HepG2 (cell line): Measurements from ENCODE around the gene EBP. TPM values are rescaled to one million over a fixed set of nuclear protein-coding genes. Genes with fewer than 3 reads are reported as not detected.

Experiments
- CBX2 ChIP-seq, 2 experiments: fragments of 200-600 bp in 1 of 2; sonication (generic); formaldehyde crosslinking in 1 of 2; IDR thresholded peaks; 2 replicates each; pipeline versions ENCODE4 v1.7.0 to v1.8.1; 2018 to 2022; ENCODE audit warnings: low read depth in 2 of 2, low read length in 1 of 2, mild to moderate bottlenecking in 1 of 2, missing genetic modification reagents in 1 of 2
- EED ChIP-seq: sonication (generic); formaldehyde crosslinking; IDR thresholded peaks from 2 replicates; pipeline ENCODE4 v1.5.0; 2020; ENCODE audit warnings: mild to moderate bottlenecking, missing genetic modification reagents
- ERF ChIP-seq: IDR thresholded peaks from 2 replicates; pipeline ENCODE4 v1.6.1; 2018; ENCODE audit warnings: missing biosample characterization, missing genetic modification reagents
- EZH2 ChIP-seq: conservative IDR thresholded peaks from 2 replicates; pipeline ENCODE4 v1.6.1; 2012; ENCODE audit warnings: mild to moderate bottlenecking, low read depth, low read length, moderate library complexity
- HOXA3 ChIP-seq: sonication (generic); formaldehyde crosslinking; IDR thresholded peaks from 2 replicates; pipeline ENCODE4 v1.5.0; 2020; ENCODE audit warnings: missing genetic modification reagents
- MYC ChIP-seq: sonication (generic); formaldehyde crosslinking; IDR thresholded peaks from 2 replicates; pipeline ENCODE4 v1.9.0; 2021; ENCODE audit warnings: missing genetic modification reagents, borderline replicate concordance
- SIN3B ChIP-seq: fragments of 150-350 bp; IDR thresholded peaks from 2 replicates; pipeline ENCODE4 v1.6.1; 2014; ENCODE audit warnings: low read length
- SKI ChIP-seq: fragments of 450-650 bp; IDR thresholded peaks from one replicate; pipeline ENCODE4 v1.6.1; 2018; ENCODE audit warnings: mild to moderate bottlenecking; ENCODE audit not compliant: partially characterized antibody
- SMARCC2 ChIP-seq: fragments of 450-650 bp; IDR thresholded peaks from 2 replicates; pipeline ENCODE4 v1.6.1; 2017; ENCODE audit warnings: antibody characterized with exemption, mild to moderate bottlenecking
- TFAP4 ChIP-seq: sonication (generic); IDR thresholded peaks from 2 replicates; pipeline ENCODE4 v1.6.1; 2016; ENCODE audit warnings: low read depth, borderline replicate concordance
- ZBTB1 ChIP-seq: sonication (generic); formaldehyde crosslinking; IDR thresholded peaks from 2 replicates; pipeline ENCODE4 v1.4.0; 2020; ENCODE audit warnings: missing genetic modification reagents, borderline replicate concordance
- ZFP36L1 ChIP-seq: sonication (generic); formaldehyde crosslinking; IDR thresholded peaks from 2 replicates; pipeline ENCODE4 v1.8.0; 2022; ENCODE audit warnings: mild to moderate bottlenecking, missing genetic modification reagents, moderate library complexity
- ZMAT5 ChIP-seq: sonication (generic); formaldehyde crosslinking; IDR thresholded peaks from 2 replicates; pipeline ENCODE4 v1.5.0; 2020; ENCODE audit warnings: mild to moderate bottlenecking, low read depth, missing genetic modification reagents, borderline replicate concordance
- ZNF101 ChIP-seq: sonication (generic); formaldehyde crosslinking; IDR thresholded peaks from 2 replicates; pipeline ENCODE4 v1.4.0; 2020; ENCODE audit warnings: mild to moderate bottlenecking, low read depth, missing genetic modification reagents, borderline replicate concordance
- ZNF503 ChIP-seq: sonication (generic); formaldehyde crosslinking; IDR thresholded peaks from 2 replicates; pipeline ENCODE4 v1.4.0; 2020; ENCODE audit warnings: missing genetic modification reagents
- ZNF562 ChIP-seq: sonication (generic); formaldehyde crosslinking; IDR thresholded peaks from 2 replicates; pipeline ENCODE4 v1.8.0; 2022; ENCODE audit warnings: missing genetic modification reagents, borderline replicate concordance
- ZNF567 ChIP-seq: sonication (generic); formaldehyde crosslinking; IDR thresholded peaks from 2 replicates; pipeline ENCODE4 v1.8.1; 2023; ENCODE audit warnings: mild to moderate bottlenecking, missing genetic modification reagents, borderline replicate concordance
- ZNF597 ChIP-seq: sonication (generic); formaldehyde crosslinking; IDR thresholded peaks from 2 replicates; pipeline ENCODE4 v1.5.0; 2020; ENCODE audit warnings: missing genetic modification reagents
- ZNF709 ChIP-seq: sonication (generic); formaldehyde crosslinking; IDR thresholded peaks from 2 replicates; pipeline ENCODE4 v1.5.0; 2020; ENCODE audit warnings: mild to moderate bottlenecking, missing genetic modification reagents
- ZNF75D ChIP-seq: sonication (generic); formaldehyde crosslinking; IDR thresholded peaks from 2 replicates; pipeline ENCODE4 v1.8.1; 2023; ENCODE audit warnings: missing genetic modification reagents, mild to moderate bottlenecking, borderline replicate concordance
- ZNF766 ChIP-seq: sonication (generic); formaldehyde crosslinking; IDR thresholded peaks from 2 replicates; pipeline ENCODE4 v1.5.0; 2020; ENCODE audit warnings: missing genetic modification reagents, borderline replicate concordance
- ZNF777 ChIP-seq: sonication (generic); formaldehyde crosslinking; IDR thresholded peaks from 2 replicates; pipeline ENCODE4 v1.4.0; 2020; ENCODE audit warnings: missing genetic modification reagents
- ZNF850 ChIP-seq: sonication (generic); formaldehyde crosslinking; conservative IDR thresholded peaks from 2 replicates; pipeline ENCODE4 v1.9.0; 2021; ENCODE audit warnings: mild to moderate bottlenecking, missing genetic modification reagents
- polyA plus RNA-seq, 8 experiments: library from polyadenylated mRNA; depleted of rRNA in 3 of 8; stranded (reverse) in 7 of 8; unstranded in 1 of 8; fragments of >200 nt; fragmentation: Illumina TruSeq in 4 of 8; extraction: Trizol in 4 of 8; gene quantifications; 2 replicates each; pipeline versions ENCODE4 v1.2.1 to v1.2.3, GENCODE V29; 2011 to 2016; ENCODE audit warnings: low read depth in 4 of 8, missing spikeins in 1 of 8, mixed read lengths in 1 of 8; ENCODE audit not compliant: insufficient read depth in 1 of 8
- total RNA-seq, 5 experiments: library from RNA; depleted of rRNA; stranded (reverse); fragments of >200 nt; fragmentation: Illumina TruSeq; extraction: Trizol; gene quantifications; 2 replicates each; pipeline ENCODE4 v1.2.3, GENCODE V29; 2016; ENCODE audit warnings: low read depth in 1 of 5

Gene EBP
- total and polyA plus RNA-seq, 2 of the 13 experiments (the other 11 are each of a cell fraction or from before 2014, with no cell fraction given): 106 to 260 TPM

- TF ChIP-seq ZNF562 (CRISPR knock-in tag) (no peak), EZH2 (no peak), ZNF75D (no peak), TFAP4 (no peak), ERF (no peak), EED (CRISPR knock-in tag) (no peak), ZNF850 (CRISPR knock-in tag) (no peak), CBX2 (IDR thresholded peaks at IDR 0.05; ENCODE audit: low read depth, low read length) (no peak), CBX2 (CRISPR knock-in tag; IDR thresholded peaks at IDR 0.05; ENCODE audit: low read depth) (no peak), ZNF503 (CRISPR knock-in tag) (0 out of 2 replicates have a peak, but pooled peaks have one; percentile 34), ZFP36L1 (CRISPR knock-in tag) (no peak), SMARCC2 (no peak), ZMAT5 (CRISPR knock-in tag) (no peak), ZNF101 (CRISPR knock-in tag) (no peak), ZNF709 (CRISPR knock-in tag) (0 out of 2 replicates have a peak, but pooled peaks have one; percentile 24), ZBTB1 (CRISPR knock-in tag) (no peak), ZNF777 (CRISPR knock-in tag) (peak; percentile 70), HOXA3 (peak; percentile 94), ZNF766 (CRISPR knock-in tag) (peak; percentile 67; the same call in 1 of the 2 replicates), ZNF597 (no peak), ZNF567 (no peak), MYC (CRISPR knock-in tag) (peak; percentile 87; the same call in 1 of the 2 replicates), SKI (no peak), SIN3B (no peak)
Observed at GRCh38 chrX:48475774-48476577, 45.6 kb upstream of the EBP start, which contains the start of gene FTSJ1 (continued).
